ENCODE results near the gene ATAD3B.

DNA sequence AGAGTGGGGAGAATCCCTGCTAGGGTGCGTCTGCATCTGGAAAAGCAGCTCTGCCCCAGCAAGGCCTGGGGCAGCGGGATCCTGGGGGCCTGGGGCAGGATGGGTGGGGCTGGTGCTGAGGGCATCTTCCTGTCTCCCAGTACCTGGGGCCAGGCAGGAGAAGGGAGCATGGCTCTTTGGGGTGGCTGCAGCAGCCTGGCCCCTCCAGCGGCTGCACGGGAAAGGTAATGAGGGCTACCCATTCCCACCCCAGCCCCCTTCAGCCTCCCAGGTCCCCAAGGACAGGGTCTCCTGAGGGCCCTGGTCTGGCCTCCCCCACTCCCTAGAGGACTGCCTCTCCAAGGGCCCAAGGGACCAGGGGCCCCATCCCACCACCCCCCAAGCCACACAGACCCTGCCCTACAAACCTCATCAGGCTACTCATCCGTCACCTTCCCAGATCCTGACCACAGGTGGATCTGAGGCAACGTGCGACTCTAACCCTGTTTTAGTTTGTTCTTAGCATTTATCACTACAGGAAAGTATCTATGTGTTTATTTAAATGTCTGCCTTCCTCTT is 49.6 kb upstream of the ATAD3B start:
- TF ChIP-seq POLR2A (IDR thresholded peaks at IDR 0.05): no peak
- TF ChIP-seq, protein P1, sequence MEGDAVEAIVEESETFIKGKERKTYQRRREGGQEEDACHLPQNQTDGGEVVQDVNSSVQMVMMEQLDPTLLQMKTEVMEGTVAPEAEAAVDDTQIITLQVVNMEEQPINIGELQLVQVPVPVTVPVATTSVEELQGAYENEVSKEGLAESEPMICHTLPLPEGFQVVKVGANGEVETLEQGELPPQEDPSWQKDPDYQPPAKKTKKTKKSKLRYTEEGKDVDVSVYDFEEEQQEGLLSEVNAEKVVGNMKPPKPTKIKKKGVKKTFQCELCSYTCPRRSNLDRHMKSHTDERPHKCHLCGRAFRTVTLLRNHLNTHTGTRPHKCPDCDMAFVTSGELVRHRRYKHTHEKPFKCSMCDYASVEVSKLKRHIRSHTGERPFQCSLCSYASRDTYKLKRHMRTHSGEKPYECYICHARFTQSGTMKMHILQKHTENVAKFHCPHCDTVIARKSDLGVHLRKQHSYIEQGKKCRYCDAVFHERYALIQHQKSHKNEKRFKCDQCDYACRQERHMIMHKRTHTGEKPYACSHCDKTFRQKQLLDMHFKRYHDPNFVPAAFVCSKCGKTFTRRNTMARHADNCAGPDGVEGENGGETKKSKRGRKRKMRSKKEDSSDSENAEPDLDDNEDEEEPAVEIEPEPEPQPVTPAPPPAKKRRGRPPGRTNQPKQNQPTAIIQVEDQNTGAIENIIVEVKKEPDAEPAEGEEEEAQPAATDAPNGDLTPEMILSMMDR (IDR thresholded peaks at IDR 0.05): no peak
